ENCODE measurements around the gene AMOTL2.

The AMOTL2 gene

DNA sequence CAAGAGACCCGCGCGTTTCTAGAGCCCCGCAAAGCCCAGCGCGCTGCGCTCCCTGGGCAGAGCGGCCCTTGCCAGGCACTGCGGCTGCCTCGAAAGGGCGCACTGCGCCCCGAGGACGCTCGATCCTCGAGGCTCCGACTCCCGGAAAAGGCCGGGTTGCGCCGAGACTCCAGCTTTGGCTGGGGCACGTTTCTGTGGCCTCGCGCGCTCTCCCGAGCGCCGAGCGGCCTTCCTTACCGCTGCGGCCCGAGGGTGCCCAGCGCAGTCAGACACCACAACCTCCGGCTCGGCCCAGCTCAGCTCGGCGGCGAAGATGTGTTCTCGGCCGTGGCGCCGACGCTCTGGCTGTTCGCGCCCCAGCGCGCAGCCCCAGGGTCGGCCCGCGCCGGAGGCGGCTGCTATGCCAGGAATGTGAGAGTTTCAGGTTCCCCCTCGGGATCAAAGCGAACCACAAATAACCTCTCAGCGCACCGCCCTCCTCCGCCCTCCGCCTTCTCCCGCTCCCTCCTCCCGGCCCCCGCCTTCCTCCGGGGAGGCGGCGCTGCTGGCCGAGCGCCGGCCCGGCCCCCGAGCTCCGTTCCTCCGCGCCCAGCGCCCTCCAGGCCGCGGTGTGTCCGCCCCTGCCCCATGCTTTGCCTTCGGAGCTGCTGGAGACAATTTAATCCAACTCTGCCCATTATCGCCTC is at the start of gene AMOTL2:
Gene AMOTL2, minus strand, starts transcription at position 343 of the 686 bp plus-strand sequence. CDS start 3,014 bp downstream, outside the sequence.
- in situ Hi-C loops (cut with HindIII; ENCODE audit: low sequenced_read_pairs): no loop called here

DNA sequence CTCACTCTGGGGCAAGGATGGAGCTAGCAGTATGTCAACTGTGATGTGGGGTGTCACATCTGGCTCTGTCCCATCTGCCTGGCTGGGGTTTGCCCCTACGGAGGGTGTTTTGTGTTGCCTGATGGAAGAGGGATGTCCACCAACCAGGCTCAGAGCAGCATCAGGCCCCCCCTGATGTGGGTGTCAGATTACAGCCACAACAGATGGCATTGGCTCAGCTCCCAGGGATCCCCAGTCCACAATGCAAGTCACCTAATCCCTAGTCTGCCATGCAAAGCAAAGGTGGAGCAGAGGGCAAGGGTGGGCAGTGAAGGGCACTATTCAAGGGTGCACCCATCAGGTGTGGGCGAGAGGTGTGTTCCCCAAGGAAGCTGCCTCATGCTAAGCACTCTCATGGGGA is 48.9 kb upstream of the AMOTL2 start:
- in situ Hi-C loops (cut with HindIII; ENCODE audit: low sequenced_read_pairs): no loop called here

DNA sequence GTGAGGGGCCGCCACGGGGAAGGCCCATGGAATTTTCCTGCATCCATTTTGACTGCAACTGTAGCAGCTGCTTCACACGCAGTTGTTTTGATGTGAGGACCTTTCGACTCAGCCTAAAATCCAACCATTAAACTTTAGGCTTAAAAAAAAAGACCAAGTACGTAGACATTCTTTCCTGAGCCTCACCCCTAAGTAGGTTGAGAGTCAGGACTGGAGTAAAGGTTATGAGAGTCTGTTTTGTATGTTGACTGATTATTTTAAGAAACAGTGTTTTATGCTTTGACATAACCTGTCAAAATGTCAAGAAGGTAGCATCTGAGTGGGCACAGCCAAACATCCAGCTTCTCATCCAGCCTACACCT is 45.7 kb upstream of the AMOTL2 start:
- in situ Hi-C loops (cut with HindIII; ENCODE audit: low sequenced_read_pairs): no loop called here

DNA sequence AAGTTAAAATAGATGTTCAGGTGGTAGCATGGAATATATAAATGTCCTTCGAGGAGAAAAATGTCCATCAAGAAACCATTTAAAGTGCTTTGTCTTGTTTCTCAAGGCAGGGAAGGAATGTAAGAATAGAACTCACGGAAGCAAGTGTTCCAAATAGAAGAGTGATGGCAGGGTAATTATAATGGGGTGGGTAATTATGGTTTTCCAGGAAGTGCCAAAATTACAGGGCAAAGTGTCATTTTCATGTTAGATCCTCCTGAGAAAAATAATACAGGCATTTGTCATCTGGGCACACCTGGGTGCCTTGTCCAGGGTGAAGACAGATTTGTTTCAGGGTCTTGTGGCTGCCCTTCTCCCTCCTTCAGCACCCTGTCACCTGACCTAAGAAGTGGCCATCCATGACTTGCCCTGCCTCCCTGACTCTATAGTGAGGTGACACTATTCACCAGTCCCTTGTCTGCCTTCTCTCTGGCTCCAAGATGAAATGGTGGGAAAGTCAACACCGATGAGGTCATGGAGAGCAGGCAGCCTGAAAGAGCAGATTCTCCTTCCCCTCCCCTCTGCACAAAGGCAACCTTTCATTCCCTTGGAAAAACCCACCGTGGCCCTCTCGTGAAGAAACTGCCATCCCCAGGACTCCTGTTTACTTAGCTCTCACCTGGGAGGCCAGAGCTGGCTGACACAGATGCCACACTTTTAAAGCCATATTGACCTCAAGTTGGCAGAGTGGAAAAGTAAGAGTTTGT is 45.1 kb upstream of the AMOTL2 start:
- in situ Hi-C loops (cut with HindIII; ENCODE audit: low sequenced_read_pairs): no loop called here

DNA sequence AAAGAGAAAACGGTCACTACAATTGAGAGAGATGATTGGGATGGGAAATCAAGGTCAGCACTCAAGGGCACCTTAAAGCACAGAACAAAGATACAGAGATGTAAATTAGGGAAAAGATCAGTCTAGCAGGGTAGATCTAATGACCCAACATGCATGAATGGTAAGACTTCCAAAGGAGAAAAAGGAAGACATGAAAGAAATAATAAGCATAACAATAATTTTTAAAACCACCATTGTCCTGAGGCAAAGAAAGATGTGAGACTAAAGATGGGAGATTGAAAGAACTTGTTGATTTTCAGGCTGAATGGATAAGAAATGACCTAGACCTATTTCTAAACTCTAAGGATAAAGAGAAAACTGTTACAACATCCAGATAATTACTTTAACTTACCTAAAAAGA is 34.8 kb upstream of the AMOTL2 start:
- in situ Hi-C loops (cut with HindIII; ENCODE audit: low sequenced_read_pairs): no loop called here

DNA sequence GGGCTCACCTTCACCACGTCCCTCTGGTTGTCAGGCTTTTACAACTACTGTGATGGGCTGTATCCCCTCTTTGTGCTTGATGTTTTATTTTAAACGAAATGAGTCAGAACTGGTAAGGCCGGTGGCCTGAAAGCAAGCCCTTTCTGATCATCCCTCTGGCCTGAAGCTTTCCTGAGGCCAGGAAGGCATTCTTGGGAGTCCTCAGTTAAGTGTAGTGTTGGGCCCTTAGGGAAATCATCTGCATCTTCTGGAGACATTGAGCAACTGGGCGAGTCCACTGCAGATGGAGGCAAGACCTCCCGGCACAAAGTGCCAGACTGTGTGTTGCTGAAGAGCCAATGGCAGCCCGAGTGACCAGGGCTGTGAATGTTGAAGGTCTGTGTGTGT is 33.0 kb upstream of the AMOTL2 start:
- in situ Hi-C loops (cut with HindIII; ENCODE audit: low sequenced_read_pairs): no loop called here

DNA sequence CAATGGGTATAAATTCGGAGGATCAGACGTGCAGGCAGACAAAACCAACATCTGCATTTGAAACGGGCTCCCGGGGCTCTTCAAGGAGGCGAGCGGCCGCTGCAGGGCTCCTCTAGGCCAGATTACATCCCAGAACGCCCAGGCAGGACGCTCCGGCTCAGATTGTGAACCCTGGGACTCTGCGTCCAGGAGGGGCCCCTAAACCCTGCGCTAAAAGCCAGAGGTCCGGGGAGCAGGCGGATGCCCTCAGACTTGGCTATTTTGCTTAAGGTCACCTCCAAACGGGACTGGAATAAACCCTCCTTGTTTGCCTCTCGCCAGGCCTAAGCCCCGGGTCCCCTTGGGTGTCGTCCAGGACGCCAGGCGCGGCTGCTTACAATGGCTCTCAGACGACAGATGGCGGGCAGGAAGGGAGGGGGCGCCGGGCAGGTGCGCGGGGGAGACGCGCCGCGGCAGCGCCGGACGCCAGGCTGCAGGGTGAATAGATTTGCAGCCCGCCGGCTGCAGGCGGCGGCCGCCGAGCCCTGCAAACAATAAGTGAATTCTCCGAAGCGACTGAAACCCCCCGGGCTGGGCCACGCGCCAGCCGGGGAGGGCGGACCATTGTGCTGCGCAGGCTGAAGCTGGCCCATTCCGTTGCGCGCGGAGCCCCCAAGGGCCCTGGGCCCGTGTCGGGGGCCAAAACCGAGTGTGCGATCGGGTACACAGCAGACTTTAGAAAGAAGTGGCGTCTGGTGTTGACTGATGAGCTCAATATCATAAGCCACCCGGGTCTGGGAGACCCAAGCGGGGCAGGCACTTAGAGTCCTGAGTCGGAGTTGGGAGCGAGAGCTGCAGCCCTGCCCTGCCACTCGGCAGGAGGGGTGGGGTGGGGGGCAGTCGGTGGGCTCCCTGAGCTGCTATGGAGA is 32.3 kb upstream of the AMOTL2 start:
- in situ Hi-C loops (cut with HindIII; ENCODE audit: low sequenced_read_pairs): no loop called here

DNA sequence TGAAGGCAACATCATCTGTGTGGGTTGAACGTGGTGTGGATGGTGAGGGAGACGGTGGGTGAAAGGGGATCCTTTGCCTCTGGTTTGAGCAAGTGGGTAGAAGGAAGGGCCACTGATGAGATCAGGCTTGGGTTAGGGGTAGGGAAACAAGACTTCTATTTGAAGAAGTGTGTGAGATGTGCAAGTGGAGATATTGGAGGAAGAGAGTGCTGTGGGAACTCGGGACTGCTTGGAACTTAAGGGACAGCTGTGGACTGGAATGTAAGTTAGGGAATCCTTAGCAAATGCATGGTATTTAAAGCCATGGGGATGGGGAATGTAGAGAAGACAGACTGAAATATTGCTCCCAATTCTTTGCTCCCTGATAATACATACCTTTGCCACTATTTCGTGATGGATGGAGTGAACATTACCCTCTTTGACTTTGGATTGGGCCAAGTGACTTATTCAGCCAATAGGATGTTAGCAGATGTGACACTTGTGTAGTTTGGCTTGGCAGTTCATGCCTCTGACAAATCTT is 30.2 kb upstream of the AMOTL2 start:
- in situ Hi-C loops (cut with HindIII; ENCODE audit: low sequenced_read_pairs): no loop called here

DNA sequence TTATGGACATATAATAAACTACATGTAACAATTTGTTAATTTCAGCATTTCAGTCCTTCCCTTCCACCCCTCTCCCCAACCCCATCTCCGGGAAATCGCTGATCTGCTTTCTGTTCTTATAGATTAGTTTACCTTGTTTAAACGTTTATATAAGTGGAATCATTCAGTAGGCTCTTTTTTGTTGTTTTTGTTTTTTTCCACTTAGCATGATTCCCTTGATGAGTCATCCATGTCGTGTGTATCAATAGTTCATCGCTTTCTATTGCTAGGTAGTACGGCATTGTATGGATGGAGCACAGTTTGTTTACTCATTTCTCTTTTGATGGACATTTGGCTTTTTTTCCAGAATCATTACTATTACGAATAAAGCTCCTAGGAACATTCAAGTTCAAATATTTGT is 23.5 kb upstream of the AMOTL2 start:
- in situ Hi-C loops (cut with HindIII; ENCODE audit: low sequenced_read_pairs): no loop called here

DNA sequence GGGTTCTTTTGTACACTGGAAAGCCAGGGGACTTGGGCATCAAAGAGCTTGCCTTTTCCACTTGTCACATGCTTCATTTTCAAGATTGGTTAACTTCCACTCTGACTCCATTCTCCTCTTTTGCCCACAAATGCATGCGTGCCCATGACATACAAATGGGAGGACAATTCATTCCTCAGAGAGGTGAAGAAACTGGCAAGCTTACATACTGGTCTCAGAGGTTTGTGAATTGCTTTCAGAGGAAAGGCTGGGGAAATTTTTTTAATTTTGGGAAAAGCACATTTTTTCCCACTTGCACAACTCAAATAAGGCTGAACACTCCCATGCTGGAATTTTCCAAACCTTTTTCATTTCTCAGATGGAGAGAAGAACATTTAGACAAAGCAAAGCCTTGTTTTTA is 20.9 kb upstream of the AMOTL2 start:
- in situ Hi-C loops (cut with HindIII; ENCODE audit: low sequenced_read_pairs): no loop called here

DNA sequence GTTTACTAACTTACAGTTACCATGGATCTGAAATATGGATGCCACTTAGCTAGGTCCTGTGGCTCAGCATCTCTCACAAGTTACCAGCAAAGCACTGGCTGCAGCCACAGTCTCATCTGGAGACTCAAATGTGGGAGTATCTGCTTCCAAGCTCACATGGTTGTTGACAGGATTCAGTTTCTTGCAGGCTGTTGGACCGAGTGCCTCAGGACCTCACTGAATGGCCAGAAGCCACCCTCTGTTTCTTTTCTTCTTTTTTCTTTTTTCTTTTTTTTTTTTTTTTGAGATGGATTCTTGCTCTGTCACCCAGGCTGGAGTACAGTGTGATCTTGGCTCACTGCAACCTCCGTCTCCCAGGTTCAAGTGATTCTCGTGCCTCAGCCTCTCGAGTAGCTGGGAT is 20.1 kb upstream of the AMOTL2 start:
- in situ Hi-C loops (cut with HindIII; ENCODE audit: low sequenced_read_pairs): no loop called here

DNA sequence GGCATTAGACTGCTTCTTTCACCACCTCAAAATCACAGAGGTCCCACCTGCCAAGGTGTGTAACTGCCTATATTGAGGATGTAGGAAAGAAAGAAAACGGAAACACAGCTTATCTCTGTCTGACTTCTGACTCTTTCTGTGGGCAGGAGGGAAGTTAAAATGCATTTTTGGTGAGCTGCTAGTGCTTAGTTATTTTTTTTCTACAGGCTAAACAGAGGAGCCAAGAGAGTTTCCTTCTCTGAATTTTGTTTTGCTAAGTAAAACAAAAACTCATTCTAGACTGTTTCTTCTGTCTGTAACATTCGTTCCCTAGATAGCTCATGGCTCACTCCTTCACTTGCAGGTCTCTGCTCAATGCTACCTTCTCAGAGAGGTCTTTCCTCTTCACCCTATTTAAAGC is 18.8 kb upstream of the AMOTL2 start:
- in situ Hi-C loops (cut with HindIII; ENCODE audit: low sequenced_read_pairs): no loop called here

DNA sequence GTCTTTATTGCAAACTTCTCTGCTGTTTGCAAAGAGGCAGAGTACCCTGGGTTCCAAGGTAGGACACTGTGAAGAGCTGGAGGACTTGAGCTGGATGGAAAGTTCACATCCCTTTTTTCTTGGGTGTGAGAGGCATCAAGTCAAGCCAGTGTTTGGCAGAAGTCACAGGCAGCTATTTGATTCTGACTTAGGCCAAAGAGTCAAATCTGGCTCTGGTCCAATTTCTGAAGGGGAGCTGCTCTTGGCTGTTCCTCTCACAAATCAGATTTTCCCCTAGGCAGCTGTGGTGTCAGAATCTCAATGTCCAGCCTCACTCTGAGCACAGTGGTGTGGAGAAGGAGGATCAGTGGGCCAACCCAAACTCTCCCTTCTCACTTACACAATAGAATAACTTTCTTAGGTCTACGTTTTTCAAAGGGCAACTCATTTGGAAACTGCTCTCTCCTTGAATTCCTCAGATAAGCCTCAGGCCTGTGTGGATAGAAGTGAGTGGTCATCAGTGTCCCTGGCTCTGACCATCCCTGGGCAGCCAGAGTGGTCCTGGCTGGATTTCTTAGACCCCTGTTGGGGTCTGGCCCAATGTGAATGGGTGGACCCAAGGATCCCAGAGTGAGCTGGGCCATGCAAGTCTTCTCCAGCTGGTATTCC is 18.2 kb upstream of the AMOTL2 start:
- in situ Hi-C loops (cut with HindIII; ENCODE audit: low sequenced_read_pairs): no loop called here

DNA sequence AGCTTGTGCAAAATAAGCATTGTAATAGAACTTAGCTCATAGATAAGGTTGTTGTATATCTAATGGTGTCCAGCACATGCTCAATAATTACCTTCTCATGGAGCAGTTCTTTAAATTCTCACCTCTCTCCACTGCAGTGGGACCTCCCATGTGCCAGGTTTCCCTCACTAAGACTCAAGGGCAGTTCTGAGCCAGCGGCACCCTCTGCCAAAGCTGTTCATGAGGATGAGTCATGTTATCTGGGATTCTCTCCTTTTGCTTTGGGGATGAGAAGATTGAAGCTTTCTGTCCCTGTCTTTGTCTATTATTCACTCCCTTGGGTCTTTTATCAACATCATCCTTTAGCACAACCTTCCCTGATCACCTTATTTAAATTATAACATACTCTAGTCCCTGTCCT is 15.6 kb upstream of the AMOTL2 start:
- in situ Hi-C loops (cut with HindIII; ENCODE audit: low sequenced_read_pairs): no loop called here

DNA sequence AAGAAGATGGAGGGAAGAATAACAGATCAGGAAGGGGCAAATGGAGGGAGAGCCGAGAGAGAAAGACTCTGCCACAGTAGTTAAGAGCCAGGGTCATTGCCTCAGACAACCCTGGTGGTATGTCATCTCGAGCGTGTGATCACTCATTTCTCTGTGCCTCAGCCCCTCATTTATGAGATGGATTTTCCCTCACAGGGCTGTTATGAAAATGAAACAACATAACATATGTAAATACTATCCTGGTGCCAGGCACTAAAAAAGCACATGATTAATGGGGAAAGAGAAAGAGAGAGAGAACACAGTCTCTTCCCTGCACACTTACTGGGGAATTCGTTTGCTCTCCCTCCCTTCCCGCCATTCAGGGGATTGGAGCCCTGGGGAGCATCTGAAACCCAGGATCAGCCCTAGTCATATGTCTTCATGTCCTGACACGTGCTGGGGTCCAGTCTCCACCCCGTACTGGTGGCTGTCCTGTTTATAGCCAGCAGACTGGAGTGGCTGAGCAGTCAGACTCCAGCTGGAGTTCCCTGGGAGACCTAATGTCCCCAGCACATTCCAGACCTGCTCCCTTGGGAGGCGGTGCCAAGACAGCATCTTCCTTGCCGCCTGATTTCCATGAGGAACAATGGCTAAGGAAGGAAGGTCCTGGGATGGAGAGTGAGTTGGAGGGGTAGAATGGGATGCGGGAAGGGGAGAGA is 14.7 kb upstream of the AMOTL2 start:
- in situ Hi-C loops (cut with HindIII; ENCODE audit: low sequenced_read_pairs): no loop called here

DNA sequence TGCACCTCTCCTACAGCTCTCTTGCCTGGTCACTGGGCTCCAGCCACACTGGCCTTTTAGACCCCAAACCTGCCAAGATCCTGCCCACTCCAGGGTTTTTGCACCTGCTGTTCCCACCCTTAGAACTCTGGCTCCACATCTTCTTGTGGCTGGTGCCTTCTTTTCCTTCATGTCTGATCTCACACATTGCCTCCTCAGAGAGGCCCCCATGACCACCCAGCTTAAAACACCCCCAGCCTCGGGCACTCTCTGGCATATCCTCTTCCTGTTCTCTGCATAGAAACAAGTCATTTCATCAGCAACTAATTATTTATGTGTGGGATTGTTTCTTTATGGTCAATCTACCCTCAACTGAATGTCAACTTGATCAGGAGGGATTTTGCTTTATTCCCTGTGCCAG is 14.0 kb upstream of the AMOTL2 start:
- in situ Hi-C loops (cut with HindIII; ENCODE audit: low sequenced_read_pairs): no loop called here

DNA sequence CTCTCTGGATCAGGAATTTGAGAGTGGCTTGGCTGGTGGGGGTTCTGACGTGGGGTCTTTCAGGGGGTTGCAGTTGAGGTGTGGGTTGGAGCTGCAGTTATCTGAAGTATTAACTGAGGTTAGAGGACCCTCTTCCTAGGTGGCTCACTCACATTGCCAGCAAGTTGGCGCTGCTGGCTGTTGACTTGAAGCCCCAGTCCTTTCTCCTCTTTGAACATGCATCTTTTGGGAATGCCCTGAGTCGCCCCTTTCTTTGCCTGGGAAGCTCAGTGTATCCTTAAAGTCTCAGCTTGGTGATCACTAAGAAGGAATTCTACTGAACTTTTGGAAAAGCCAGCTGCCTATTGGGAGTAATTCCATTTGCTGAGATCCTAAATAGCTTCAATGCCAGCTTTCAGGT is 13.0 kb upstream of the AMOTL2 start:
- in situ Hi-C loops (cut with HindIII; ENCODE audit: low sequenced_read_pairs): no loop called here

DNA sequence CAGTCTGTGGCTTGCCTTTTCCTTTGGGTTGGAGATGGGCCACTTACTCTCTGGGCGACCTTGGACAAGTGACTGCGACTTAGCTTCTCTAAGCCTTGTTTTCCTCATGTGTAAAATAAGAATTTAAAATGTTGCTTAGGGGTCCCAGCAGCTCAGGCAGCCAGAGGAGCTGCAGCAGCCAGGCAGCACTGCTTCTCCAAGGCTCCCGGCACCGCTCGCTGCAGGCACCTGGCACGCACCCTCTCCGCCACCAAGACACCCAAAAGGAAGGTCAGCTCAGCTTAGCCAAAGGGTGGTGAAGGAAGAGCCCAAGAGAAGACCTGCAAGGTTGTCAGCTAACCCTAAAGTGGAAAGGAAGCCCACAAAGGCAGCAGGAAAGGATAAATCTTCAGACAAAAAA is 10.7 kb upstream of the AMOTL2 start:
- in situ Hi-C loops (cut with HindIII; ENCODE audit: low sequenced_read_pairs): no loop called here

DNA sequence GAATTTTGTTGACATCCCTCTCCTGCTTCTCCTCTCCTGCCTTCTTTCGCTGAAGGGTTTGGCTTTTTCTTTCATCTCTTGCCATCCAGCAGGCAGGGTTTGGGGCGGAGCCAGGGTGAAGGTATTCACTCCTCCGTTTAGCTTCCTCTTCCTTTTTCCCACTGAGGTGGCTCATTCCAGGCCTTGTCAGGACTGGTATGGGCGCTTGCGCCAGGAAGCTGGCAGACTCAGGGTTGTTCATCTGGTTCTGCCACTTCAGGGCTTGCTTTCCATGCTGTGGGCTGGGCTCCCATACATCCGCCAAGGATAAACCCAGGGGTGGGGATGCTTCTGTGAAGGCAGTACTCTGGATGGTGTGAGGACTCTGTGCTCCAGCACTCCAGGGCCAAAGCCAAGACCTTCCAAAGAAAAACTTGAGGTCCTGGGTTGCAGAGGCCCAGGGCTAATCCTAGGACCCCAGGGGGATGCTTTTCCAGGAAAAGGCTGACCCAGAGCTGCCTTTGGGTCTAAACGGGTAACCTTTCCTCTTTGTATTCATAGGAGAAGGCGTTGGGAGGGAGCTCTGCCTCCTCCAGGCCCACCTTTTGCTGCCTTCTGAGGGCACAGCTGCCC is 7.7 kb upstream of the AMOTL2 start:
- in situ Hi-C loops (cut with HindIII; ENCODE audit: low sequenced_read_pairs): no loop called here

DNA sequence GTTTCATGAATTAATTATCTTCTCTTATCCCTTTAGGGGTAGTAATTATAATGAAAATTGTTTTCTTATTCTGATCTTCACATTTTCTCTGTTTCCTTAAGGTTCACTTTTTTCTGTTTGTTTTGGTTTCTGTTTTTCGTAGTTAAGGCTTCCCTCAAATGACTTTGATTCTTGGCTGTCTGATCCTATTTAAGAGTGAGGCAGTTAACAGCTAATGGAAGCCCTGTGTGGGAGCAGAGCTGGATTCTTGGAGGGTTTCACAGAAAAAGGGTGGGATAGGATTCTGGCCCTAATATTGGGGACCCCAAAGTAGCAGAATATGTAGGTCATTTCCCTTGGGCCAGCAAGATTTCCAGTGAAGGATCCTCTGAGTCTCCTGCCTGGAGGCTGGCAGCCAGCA is 6.8 kb upstream of the AMOTL2 start:
- in situ Hi-C loops (cut with HindIII; ENCODE audit: low sequenced_read_pairs): no loop called here
